Left ventricle myocardium inferior (tissue), 1 donor: ENCODE data around the gene PRKCD. TPM values are rescaled to one million over a fixed set of nuclear protein-coding genes. Genes with fewer than 3 reads are reported as not detected.
A peak's percentile ranks its signal among the peaks of the same experiment; 100 is the strongest.

Experiments used
- DNase-seq: peaks from one replicate; pipeline ENCODE4 v3.0.0-alpha.2; 2020
- H3K27ac ChIP-seq: fragments of 200-600 bp; replicated peaks from 2 replicates; pipeline ENCODE4 v1.8.0; 2021
- H3K27me3 ChIP-seq: fragments of 200-600 bp; 2 replicates; pipeline ENCODE4 v1.8.0; 2021; ENCODE audit warnings: low read depth
- H3K36me3 ChIP-seq: fragments of 200-600 bp; 2 replicates; pipeline ENCODE4 v1.8.0; 2021
- H3K4me1 ChIP-seq: fragments of 200-600 bp; 2 replicates; pipeline ENCODE4 v1.8.0; 2021
- H3K4me3 ChIP-seq: fragments of 200-600 bp; 2 replicates; pipeline ENCODE4 v1.8.0; 2021; ENCODE audit warnings: mild to moderate bottlenecking, moderate library complexity
- H3K9me3 ChIP-seq: fragments of 200-600 bp; replicated peaks from 2 replicates; pipeline ENCODE4 v1.8.0; 2021
- CTCF ChIP-seq: fragments of 200-600 bp; IDR thresholded peaks from 2 replicates; pipeline ENCODE4 v1.8.0; 2021; ENCODE audit warnings: antibody characterized with exemption, mild to moderate bottlenecking, borderline replicate concordance
- intact Hi-C: fragments of 100-400 bp; cut with micrococcal nuclease; formaldehyde crosslinking; loops from one replicate; pipeline ENCODE4 v1.11.0; 2022
- total RNA-seq: library from RNA; stranded (reverse); fragmentation: NEBNext Ultra II Directional; extraction: Animal tissue kit (Norgen Biotek cat#: 25700); gene quantifications from one replicate; pipeline ENCODE4 v1.2.1, GENCODE V29; 2021
- donor health status: DM: no; HTN: yes; CAD: no; lungs with severe emphysema.

The PRKCD gene
- total RNA-seq, 1 donor from 2014 or later = 13.6 TPM

GRCh38 chr3:53195602-53196574, 34.9 kb downstream of the PRKCD start:
- peaks cover 5% of the 10 kb centered on the region for H3K36me3 ChIP-seq
- DNase-seq = peak; percentile 41
- no peaks in the 10 kb centered on the region for H3K9me3 ChIP-seq
- no peak overlapping the region for H3K4me3 ChIP-seq
- TF ChIP-seq CTCF = peak; percentile 99
- intact Hi-C loops = loop anchor here (2.0 kb wide), 1 partner anchor 81 kb away; no protein-coding TSS in a partner anchor
- H3K4me1 ChIP-seq = peaks cover 32% of the 10 kb centered on the region
- H3K27me3 ChIP-seq = no peaks in the 10 kb centered on the region
- no peak overlapping the region for H3K27ac ChIP-seq

- no peak for DNase-seq
- Histone ChIP-seq H3K9me3 (no peaks in the 10 kb centered on the region), H3K36me3 (no peaks in the 10 kb centered on the region), H3K27me3 (no peaks in the 10 kb centered on the region), H3K4me3 (no peak overlapping the region), H3K4me1 (peaks cover 32% of the 10 kb centered on the region), H3K27ac (no peak overlapping the region)
- TF ChIP-seq CTCF = no peak
- intact Hi-C loops = no loop called here
These were observed 35.8 kb downstream of the PRKCD start for GRCh38 chr3:53196575-53197407.

- TF ChIP-seq CTCF = peak; percentile 28
- H3K27ac ChIP-seq = no peak overlapping the region
- H3K36me3 ChIP-seq = no peaks in the 10 kb centered on the region
- no peak for DNase-seq
- H3K27me3 ChIP-seq = no peaks in the 10 kb centered on the region
- H3K4me1 ChIP-seq = peaks cover 25% of the 10 kb centered on the region
- intact Hi-C loops = no loop called here
- H3K9me3 ChIP-seq = no peaks in the 10 kb centered on the region
- H3K4me3 ChIP-seq = no peak overlapping the region
These were observed 37.4 kb downstream of the PRKCD start for GRCh38 chr3:53198256-53198977.

- no peak overlapping the region for H3K4me3 ChIP-seq
- H3K27ac ChIP-seq = no peak overlapping the region
- intact Hi-C loops = no loop called here
- H3K27me3 ChIP-seq = no peaks in the 10 kb centered on the region
- no peaks in the 10 kb centered on the region for H3K36me3 ChIP-seq
- peaks cover 19% of the 10 kb centered on the region for H3K4me1 ChIP-seq
- TF ChIP-seq CTCF = no peak
- no peak for DNase-seq
- no peaks in the 10 kb centered on the region for H3K9me3 ChIP-seq
These were observed 38.0 kb downstream of the PRKCD start for GRCh38 chr3:53198996-53199395.

GRCh38 chr3:53199834-53200233, 38.8 kb downstream of the PRKCD start:
- intact Hi-C loops = no loop called here
- DNase-seq = no peak
- Histone ChIP-seq H3K27me3 (no peaks in the 10 kb centered on the region), H3K9me3 (no peaks in the 10 kb centered on the region), H3K36me3 (no peaks in the 10 kb centered on the region), H3K4me1 (peaks cover 11% of the 10 kb centered on the region), H3K4me3 (no peak overlapping the region), H3K27ac (no peak overlapping the region)
- TF ChIP-seq CTCF = no peak
